Upper lobe of left lung (tissue), 6 donors: ENCODE measurements around the gene LIG3. TPM values are rescaled to one million over a fixed set of nuclear protein-coding genes. Genes with fewer than 3 reads are reported as not detected.

ENCODE experiments used
- ATAC-seq, 2 donors: fragments of 200-7000 bp; cut with Tn5 transposase; one replicate each; pipeline ENCODE4 v1.9.1; 2022; ENCODE audit warnings: mild to moderate bottlenecking in 2 of 2, moderate library complexity in 2 of 2; ENCODE audit not compliant: low FRiP score in 2 of 2
- DNase-seq, 2 donors: peaks; one replicate each; pipeline ENCODE4 v3.0.0-alpha.2; 2019 to 2020
- H3K27ac ChIP-seq, 4 donors: fragments of 200-600 bp; sonication (generic); one replicate each; pipeline ENCODE4 v1.5.1; 2016 to 2019
- H3K27me3 ChIP-seq, 4 donors: fragments of 200-600 bp; sonication (generic); one replicate each; pipeline ENCODE4 v1.5.1; 2017 to 2019
- H3K36me3 ChIP-seq, 4 donors: fragments of 200-600 bp; sonication (generic); one replicate each; pipeline ENCODE4 v1.5.1; 2016 to 2019
- H3K4me1 ChIP-seq, 4 donors: fragments of 200-600 bp; sonication (generic); one replicate each; pipeline ENCODE4 v1.5.1; 2018 to 2019
- H3K4me3 ChIP-seq, 4 donors: fragments of 200-600 bp; sonication (generic); one replicate each; pipeline ENCODE4 v1.5.1; 2017 to 2019; ENCODE audit warnings: mild to moderate bottlenecking in 2 of 4, moderate library complexity in 1 of 4
- H3K9me3 ChIP-seq, 4 donors: fragments of 200-600 bp; sonication (generic); one replicate each; pipeline ENCODE4 v1.5.1; 2018 to 2019
- EP300 ChIP-seq, 4 donors: sonication (generic); formaldehyde crosslinking; IDR thresholded peaks; one replicate each; pipeline ENCODE4 v1.5.1; 2017; ENCODE audit warnings: antibody characterized with exemption in 4 of 4, control low read depth in 2 of 4
- POLR2A ChIP-seq, 4 donors: fragments of 450-650 bp; IDR thresholded peaks; one replicate each; pipeline ENCODE4 v1.5.1; 2016 to 2017; ENCODE audit warnings: antibody characterized with exemption in 4 of 4, mild to moderate bottlenecking in 2 of 4
- POLR2AphosphoS5 ChIP-seq, 2 donors: sonication (generic); formaldehyde crosslinking; IDR thresholded peaks; one replicate each; pipeline ENCODE4 v1.5.1; 2017; ENCODE audit warnings: antibody characterized with exemption in 2 of 2
- WGBS, 2 donors: methylation state at CpG; one replicate each; pipeline ENCODE4 v1.1.5; 2017 to 2018; 5-methylcytosine and 5-hydroxymethylcytosine counted together
- total RNA-seq, 6 donors: library from RNA; depleted of rRNA in 4 of 6; stranded (reverse); fragments of >200 nt in 4 of 6; gene quantifications; one replicate each; pipeline versions ENCODE4 v1.1.0 to v1.2.1, GENCODE V29; 2016 to 2021
- TF ChIP-seq, protein P1 (sequence below), 6 experiments: fragments of 450-650 bp in 4 of 6; fragments of 200-600 bp in 2 of 6; sonication (generic) in 2 of 6; IDR thresholded peaks; one replicate each; pipeline ENCODE4 v1.5.1; 2016 to 2019; ENCODE audit warnings: antibody characterized with exemption in 6 of 6
- donor health status: DM: no; HTN: no; CAD: no; lungs with moderate emphysema.
- donor health status: DM: no; HTN: yes; CAD: no; lungs with severe emphysema.

The LIG3 gene
- total RNA-seq, 6 donors from 2014 or later, result 27.4 to 47.1 (median 29.9) TPM

DNA sequence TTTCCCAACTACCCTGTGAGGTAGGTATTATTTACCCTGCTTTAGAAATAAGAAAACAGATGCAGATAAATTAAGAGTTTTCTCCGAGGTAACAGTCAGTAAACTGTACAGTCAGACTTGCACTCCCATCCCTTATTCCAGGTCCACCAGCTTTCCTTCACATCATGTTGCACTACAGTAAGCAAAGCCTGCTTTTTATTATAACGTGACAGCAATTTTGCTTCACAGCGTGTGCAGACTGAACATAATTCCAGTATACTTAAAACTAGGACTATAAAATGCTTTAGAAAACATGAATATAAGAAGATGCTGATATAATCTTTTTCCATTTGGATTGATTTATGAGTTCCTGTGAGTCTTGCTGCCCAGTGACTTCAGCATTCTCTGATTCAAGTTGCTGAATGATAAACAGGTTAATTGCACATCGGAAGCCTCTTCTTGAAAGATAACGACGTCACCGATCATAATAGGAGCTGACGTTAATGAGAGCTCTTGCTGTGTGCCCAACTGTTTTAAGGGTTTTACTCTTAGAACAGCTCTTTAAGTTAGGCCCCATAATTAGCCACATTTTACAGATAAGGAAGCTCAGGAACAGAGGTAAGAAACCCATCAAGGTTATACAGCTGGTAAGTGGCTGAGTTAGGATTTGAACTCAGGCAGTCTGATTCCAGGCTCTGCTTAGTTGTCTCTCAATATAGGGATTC lies 1.4 kb downstream of the LIG3 start:
- 11 to 13% methylated on average over 8 of the region's 8 CpGs for WGBS, 2 donors

DNA sequence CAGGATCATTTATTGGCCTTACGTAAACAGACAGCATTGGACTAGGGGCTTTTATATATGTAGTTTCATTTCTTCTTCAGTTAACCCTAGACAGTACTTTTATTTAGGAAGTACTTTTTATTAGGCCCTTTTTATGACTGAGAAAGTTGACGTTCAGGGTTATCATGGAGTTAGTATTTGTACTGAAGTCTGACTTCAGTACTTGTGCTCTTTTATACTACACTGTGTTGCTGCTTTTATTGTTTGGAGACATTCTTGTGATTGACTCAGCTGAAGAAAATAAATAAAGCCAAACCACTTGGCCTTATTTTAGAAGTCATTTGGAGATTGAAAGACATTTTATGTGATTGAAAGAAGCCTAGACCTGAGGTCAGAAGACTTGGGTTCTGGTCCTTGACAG lies 6.9 kb downstream of the LIG3 start:
- H3K4me1 ChIP-seq, result peaks cover 2 to 24% (median 4%) of the 10 kb centered on the region in 4 donors
- H3K36me3 ChIP-seq, result peaks cover 4 to 81% (median 26%) of the 10 kb centered on the region in 4 donors
- H3K4me3 ChIP-seq, result no peak overlapping the region
- H3K9me3 ChIP-seq, result no peaks in the 10 kb centered on the region
- TF ChIP-seq POLR2A (IDR thresholded peaks at IDR 0.05) (no peak), POLR2AphosphoS5 (IDR thresholded peaks at IDR 0.05) (no peak), EP300 (IDR thresholded peaks at IDR 0.05) (no peak)
- TF ChIP-seq, protein P1, sequence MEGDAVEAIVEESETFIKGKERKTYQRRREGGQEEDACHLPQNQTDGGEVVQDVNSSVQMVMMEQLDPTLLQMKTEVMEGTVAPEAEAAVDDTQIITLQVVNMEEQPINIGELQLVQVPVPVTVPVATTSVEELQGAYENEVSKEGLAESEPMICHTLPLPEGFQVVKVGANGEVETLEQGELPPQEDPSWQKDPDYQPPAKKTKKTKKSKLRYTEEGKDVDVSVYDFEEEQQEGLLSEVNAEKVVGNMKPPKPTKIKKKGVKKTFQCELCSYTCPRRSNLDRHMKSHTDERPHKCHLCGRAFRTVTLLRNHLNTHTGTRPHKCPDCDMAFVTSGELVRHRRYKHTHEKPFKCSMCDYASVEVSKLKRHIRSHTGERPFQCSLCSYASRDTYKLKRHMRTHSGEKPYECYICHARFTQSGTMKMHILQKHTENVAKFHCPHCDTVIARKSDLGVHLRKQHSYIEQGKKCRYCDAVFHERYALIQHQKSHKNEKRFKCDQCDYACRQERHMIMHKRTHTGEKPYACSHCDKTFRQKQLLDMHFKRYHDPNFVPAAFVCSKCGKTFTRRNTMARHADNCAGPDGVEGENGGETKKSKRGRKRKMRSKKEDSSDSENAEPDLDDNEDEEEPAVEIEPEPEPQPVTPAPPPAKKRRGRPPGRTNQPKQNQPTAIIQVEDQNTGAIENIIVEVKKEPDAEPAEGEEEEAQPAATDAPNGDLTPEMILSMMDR (IDR thresholded peaks at IDR 0.05), result no peak
- no peak overlapping the region for H3K27ac ChIP-seq
- 79 to 82% methylated on average over 2 of the region's 2 CpGs for WGBS, 2 donors
- DNase-seq (no peak), ATAC-seq (no peak)
- H3K27me3 ChIP-seq, result no peaks in the 10 kb centered on the region

More for the DNA sequence above, 1.4 kb downstream of the LIG3 start:
- TF ChIP-seq, protein P1 (IDR thresholded peaks at IDR 0.05), result no peak
- TF ChIP-seq POLR2AphosphoS5 (IDR thresholded peaks at IDR 0.05) (no peak), POLR2A (IDR thresholded peaks at IDR 0.05) (no peak), EP300 (IDR thresholded peaks at IDR 0.05) (no peak)
- ATAC-seq (no peak), DNase-seq (no peak)
- H3K36me3 ChIP-seq, result peaks cover 0 to 29% (median 6%) of the 10 kb centered on the region in 4 donors
- no peaks in the 10 kb centered on the region for H3K9me3 ChIP-seq
- no peaks in the 10 kb centered on the region for H3K27me3 ChIP-seq
- peaks cover 13 to 33% (median 18%) of the 10 kb centered on the region in 4 donors for H3K4me1 ChIP-seq
- peak overlapping the region; percentile 63 to 99 (median 81) for H3K4me3 ChIP-seq
- peak overlapping the region; percentile 94 to 99 (median 96) for H3K27ac ChIP-seq

DNA sequence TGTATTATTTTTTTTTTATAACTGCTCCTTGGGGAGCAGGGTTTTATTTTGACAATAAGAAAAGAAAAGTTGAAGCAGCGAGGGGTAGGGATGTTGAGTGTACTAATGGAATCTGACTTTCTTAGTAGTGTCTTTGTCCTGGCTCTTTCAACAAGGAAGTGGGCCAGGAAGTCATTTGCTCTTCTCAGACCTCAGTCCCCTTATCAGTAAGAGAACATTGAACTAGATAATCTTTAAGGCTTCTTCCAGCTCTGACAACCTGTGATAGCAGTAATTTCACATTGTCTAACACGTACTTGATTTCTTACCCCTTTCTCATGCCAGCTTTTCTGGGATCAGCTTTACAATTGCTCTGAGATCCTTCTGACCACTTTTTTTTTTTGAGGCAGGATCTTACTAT lies 8.3 kb downstream of the LIG3 start:
- Histone ChIP-seq H3K4me1 (peaks cover 0 to 11% (median 4%) of the 10 kb centered on the region in 4 donors), H3K4me3 (no peak overlapping the region), H3K27ac (no peak overlapping the region), H3K36me3 (peaks cover 4 to 85% (median 36%) of the 10 kb centered on the region in 4 donors), H3K9me3 (no peaks in the 10 kb centered on the region), H3K27me3 (no peaks in the 10 kb centered on the region)
- DNase-seq (no peak), ATAC-seq (no peak)
- TF ChIP-seq, protein P1 (IDR thresholded peaks at IDR 0.05), result no peak
- no peak for TF ChIP-seq POLR2AphosphoS5 (IDR thresholded peaks at IDR 0.05)
- TF ChIP-seq POLR2A (IDR thresholded peaks at IDR 0.05), result no peak
- TF ChIP-seq EP300 (IDR thresholded peaks at IDR 0.05), result no peak
- WGBS, 2 donors, result 78 to 80% methylated on average over 2 of the region's 2 CpGs

DNA sequence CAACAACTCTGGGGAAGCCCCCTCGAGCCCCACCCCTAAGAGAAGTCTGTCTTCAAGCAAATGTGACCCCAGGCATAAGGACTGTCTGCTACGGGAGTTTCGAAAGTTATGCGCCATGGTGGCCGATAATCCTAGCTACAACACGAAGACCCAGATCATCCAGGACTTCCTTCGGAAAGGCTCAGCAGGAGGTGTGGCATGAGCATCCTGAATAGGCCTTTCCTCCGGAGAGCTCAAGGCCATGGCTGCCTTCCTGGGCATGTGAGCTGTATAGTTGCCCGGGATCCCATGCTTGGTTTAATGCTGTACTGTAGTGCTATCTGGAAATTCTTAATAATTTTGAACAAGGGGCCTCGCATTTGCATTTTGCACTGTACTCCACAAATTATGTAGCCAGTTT lies 9.2 kb downstream of the LIG3 start:
- H3K36me3 ChIP-seq, result peaks cover 4 to 87% (median 43%) of the 10 kb centered on the region in 4 donors
- WGBS, 2 donors, result 92 to 94% methylated on average over 9 to 10 of the region's 10 CpGs
- no peak for TF ChIP-seq EP300 (IDR thresholded peaks at IDR 0.05)
- no peak for TF ChIP-seq POLR2A (IDR thresholded peaks at IDR 0.05)
- TF ChIP-seq, protein P1 (IDR thresholded peaks at IDR 0.05), result no peak
- no peak for TF ChIP-seq POLR2AphosphoS5 (IDR thresholded peaks at IDR 0.05)
- no peak for DNase-seq
- no peaks in the 10 kb centered on the region for H3K9me3 ChIP-seq
- no peak for ATAC-seq
- H3K4me3 ChIP-seq, result no peak overlapping the region
- H3K27me3 ChIP-seq, result no peaks in the 10 kb centered on the region
- no peak overlapping the region for H3K27ac ChIP-seq
- peaks cover 0 to 11% (median 4%) of the 10 kb centered on the region in 4 donors for H3K4me1 ChIP-seq
